Measurements from ENCODE around the gene ULK2.

Gene ULK2

DNA sequence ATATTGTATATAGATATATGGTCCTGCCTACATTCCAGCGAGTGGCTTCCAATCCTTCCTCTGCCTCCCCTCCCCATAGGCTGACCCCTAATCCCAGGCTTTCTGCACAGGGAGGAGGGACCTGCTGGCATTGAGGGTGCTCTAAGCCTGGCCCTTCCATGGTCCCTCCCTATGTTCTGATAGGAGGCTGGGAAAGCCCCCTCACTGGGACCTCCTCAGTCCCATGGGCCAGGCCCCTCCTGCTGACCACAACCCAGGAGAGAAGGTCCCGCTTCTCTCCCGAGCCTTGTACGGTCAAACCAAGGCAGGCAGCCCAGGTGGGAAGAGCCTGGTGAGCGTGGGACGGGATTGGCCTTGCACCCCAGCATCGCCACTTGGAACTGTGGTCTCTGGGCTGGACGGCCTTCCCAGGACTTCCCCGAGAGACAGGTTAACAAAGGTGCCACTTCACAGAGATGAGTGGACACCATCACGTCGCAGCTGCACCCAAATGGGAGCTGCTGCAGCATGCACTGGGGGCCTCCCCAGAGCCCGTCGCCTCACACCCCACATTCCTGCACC lies 120.5 kb downstream of the ULK2 start:
- Histone ChIP-seq H3K36me3 (ENCODE audit: control insufficient read depth, insufficient read depth, low read length) (no peaks in the 10 kb centered on the region), H3K9ac (ENCODE audit: low read length) (no peak overlapping the region), H3K4me1 (ENCODE audit: control insufficient read depth, insufficient read depth, low read length) (peaks cover 13% of the 10 kb centered on the region), H3K4me3 (ENCODE audit: low read depth, low read length) (no peak overlapping the region), H3K9me3 (ENCODE audit: control insufficient read depth, insufficient read depth, low read depth, low read length) (no peaks in the 10 kb centered on the region), H3K27ac (ENCODE audit: low read depth, low read length) (no peak overlapping the region), H3K27me3 (ENCODE audit: control insufficient read depth, insufficient read depth, low read length) (peaks cover 5% of the 10 kb centered on the region)

DNA sequence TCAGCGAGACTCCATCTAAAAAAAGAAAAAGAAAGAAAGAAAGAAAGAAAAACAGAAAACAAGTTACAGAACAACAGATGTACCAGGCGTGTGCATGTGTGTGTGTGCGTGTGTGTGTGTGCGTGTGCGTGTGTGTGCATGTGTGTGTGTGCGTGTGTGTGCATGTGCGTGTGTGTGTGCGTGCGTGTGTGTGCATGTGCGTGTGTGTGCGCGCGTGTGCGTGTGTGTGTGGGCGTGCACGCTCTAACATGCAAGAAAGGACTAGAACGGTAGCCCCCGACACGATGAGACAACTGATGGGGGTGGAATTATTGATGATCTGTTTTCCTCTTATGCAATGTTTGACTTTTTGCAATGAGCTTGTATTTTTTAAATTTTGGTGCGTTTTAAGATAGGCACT lies 121.2 kb downstream of the ULK2 start:
- Histone ChIP-seq H3K4me1 (ENCODE audit: control insufficient read depth, insufficient read depth, low read length) (peaks cover 13% of the 10 kb centered on the region), H3K9ac (ENCODE audit: low read length) (no peak overlapping the region), H3K9me3 (ENCODE audit: control insufficient read depth, insufficient read depth, low read depth, low read length) (no peaks in the 10 kb centered on the region), H3K4me3 (ENCODE audit: low read depth, low read length) (no peak overlapping the region), H3K27me3 (ENCODE audit: control insufficient read depth, insufficient read depth, low read length) (peaks cover 5% of the 10 kb centered on the region), H3K27ac (ENCODE audit: low read depth, low read length) (no peak overlapping the region), H3K36me3 (ENCODE audit: control insufficient read depth, insufficient read depth, low read length) (no peaks in the 10 kb centered on the region)

DNA sequence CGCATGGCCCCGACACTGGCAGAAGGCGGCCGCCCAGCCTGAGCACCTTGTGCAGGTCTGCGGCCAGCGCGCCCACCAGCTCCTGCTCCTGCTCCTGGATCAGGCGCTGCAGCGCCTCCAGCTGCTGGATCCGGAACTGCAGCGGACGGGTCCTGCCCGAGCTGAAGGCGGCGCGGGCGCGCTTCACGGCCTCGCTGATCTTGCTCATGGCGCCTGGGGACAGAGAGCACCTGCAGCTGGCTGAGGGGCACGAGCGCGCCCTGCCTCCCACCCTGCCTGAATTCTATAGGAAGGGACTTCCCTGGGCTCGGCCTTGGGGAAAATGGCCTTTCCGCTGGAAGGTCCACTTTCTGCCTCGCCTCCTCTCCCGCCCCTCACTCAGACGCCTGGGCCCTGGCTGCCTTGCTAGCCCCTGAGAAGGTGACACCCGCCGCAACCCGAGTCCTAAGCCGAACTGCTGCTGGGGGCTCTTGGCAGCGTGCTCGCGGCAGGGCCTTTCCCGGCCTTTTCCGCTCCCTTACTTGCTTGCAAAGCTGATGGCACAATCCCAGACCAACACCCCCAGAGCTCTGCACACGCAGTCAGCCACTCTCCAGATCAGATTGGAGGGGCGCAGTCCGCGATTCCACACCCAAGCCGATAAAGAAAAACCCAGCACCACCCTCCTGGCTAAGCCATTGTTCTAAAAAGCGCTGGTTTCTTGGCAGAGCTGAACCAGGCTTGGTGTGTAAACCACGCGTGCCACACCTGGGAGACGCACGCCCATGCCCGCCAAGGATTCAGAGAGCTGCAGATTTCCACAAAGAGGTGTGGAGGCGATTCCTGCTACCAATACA lies 122.6 kb downstream of the ULK2 start:
- no peak overlapping the region for H3K9ac ChIP-seq (ENCODE audit: low read length)
- H3K9me3 ChIP-seq (ENCODE audit: control insufficient read depth, insufficient read depth, low read depth, low read length): no peaks in the 10 kb centered on the region
- H3K4me3 ChIP-seq (ENCODE audit: low read depth, low read length): peak overlapping the region; percentile 58; the same call in 1 of the 2 replicates
- H3K27ac ChIP-seq (ENCODE audit: low read depth, low read length): no peak overlapping the region
- H3K27me3 ChIP-seq (ENCODE audit: control insufficient read depth, insufficient read depth, low read length): peaks cover 5% of the 10 kb centered on the region
- H3K36me3 ChIP-seq (ENCODE audit: control insufficient read depth, insufficient read depth, low read length): no peaks in the 10 kb centered on the region
- H3K4me1 ChIP-seq (ENCODE audit: control insufficient read depth, insufficient read depth, low read length): peaks cover 13% of the 10 kb centered on the region

DNA sequence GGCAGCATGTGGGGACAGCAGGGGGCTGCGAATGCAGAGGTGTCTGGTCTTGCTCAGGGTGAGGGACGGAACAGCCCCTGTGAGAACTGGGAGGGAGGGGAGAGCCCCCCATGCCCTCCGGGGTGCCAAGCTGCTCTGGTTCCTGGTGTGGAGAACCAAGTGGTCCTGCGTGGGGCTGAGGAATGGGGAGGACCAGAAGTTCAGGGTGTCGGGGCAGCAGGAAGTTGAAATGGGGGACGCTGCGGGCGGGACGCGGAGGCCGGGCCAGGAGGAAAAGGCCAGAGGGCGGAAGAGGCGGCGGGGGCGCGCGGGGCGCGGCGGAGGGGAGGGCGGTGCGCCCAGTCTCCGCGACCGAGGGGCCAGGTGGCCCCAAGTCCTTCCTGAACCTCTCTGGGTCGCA lies 123.2 kb downstream of the ULK2 start:
- Histone ChIP-seq H3K27me3 (ENCODE audit: control insufficient read depth, insufficient read depth, low read length) (peaks cover 5% of the 10 kb centered on the region), H3K4me3 (ENCODE audit: low read depth, low read length) (peak overlapping the region; percentile 58), H3K36me3 (ENCODE audit: control insufficient read depth, insufficient read depth, low read length) (no peaks in the 10 kb centered on the region), H3K4me1 (ENCODE audit: control insufficient read depth, insufficient read depth, low read length) (peaks cover 13% of the 10 kb centered on the region), H3K9ac (ENCODE audit: low read length) (no peak overlapping the region), H3K9me3 (ENCODE audit: control insufficient read depth, insufficient read depth, low read depth, low read length) (no peaks in the 10 kb centered on the region), H3K27ac (ENCODE audit: low read depth, low read length) (no peak overlapping the region)

DNA sequence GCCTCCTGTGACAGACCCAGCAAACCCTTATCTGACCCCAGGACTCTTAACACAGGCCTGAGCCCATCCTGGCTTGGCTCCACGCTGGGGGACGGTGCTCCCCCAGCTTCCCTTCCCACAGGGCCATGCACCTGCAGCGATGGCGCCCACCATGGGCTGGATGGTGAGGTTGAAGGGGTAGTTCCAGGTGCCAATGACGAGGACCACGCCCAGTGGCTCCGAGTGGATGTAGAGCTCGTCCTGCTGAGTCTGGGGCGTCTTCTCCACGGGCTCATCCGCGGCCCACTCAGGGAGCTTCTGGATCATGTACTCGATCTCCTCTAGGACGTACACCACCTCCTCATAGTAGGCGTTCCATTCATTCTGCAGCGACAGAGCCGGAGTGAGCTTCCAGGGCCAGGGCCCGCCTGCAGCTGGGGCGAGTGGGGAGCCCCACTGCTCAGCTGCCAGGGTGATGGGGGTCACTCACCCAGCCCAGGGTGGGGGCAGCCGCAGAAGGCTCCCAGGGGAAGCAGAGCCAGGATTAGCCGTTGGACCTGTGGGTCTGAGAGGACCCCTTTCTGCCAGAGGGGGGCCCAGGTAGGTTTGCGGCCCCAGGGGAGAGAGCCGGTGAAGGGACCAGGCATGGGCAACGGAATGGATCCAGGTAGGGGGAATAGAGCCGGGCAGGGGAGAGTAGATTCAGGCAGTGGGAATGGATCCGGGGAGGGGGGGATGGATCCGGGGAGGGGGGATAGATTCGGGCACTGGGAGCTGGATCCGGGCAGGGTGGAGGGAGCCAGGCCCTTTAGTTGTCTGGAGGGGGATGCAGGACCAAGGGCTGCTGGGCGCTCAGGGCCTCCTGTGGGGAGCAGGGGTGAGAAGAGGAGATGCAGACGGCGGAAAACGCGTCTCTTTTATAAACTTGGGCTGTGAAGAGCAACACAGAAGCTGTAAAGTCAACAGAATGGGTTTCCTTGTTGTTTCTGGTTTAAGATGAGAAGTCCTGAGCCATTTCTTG lies 124.3 kb downstream of the ULK2 start:
- H3K36me3 ChIP-seq (ENCODE audit: control insufficient read depth, insufficient read depth, low read length): no peaks in the 10 kb centered on the region

DNA sequence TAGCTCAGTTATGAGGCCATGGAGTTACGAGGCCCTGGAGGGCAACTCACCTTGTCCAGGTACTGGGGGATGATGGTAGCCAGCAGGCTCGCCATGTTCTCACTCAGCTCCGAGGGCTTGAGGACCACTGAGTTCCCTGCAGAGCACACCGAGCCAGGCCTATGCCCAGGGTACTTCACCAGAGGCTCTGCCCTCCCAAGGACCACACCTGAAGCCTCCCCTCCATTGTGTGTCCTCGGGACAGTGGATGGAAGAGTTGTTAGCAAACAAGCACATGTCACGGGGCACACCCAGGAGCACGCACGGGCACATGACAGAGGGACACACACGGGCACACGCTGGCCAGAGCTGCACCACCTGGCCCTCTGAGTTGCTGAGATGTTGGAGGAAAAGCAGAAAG lies 125.2 kb downstream of the ULK2 start:
- H3K4me3 ChIP-seq (ENCODE audit: low read depth, low read length): no peak overlapping the region
- H3K36me3 ChIP-seq (ENCODE audit: control insufficient read depth, insufficient read depth, low read length): no peaks in the 10 kb centered on the region
- H3K9me3 ChIP-seq (ENCODE audit: control insufficient read depth, insufficient read depth, low read depth, low read length): no peaks in the 10 kb centered on the region
- peaks cover 5% of the 10 kb centered on the region for H3K27me3 ChIP-seq (ENCODE audit: control insufficient read depth, insufficient read depth, low read length)
- no peak overlapping the region for H3K9ac ChIP-seq (ENCODE audit: low read length)
- H3K27ac ChIP-seq (ENCODE audit: low read depth, low read length): no peak overlapping the region
- 0 out of 2 replicates have a peak, but pooled peaks cover 5% of the 10 kb centered on the region for H3K4me1 ChIP-seq (ENCODE audit: control insufficient read depth, insufficient read depth, low read length)

More for the DNA sequence above, 124.3 kb downstream of the ULK2 start:
- H3K4me3 ChIP-seq (ENCODE audit: low read depth, low read length): no peak overlapping the region
- peaks cover 12% of the 10 kb centered on the region; the same call in 1 of the 2 replicates for H3K4me1 ChIP-seq (ENCODE audit: control insufficient read depth, insufficient read depth, low read length)
- peaks cover 5% of the 10 kb centered on the region for H3K27me3 ChIP-seq (ENCODE audit: control insufficient read depth, insufficient read depth, low read length)
- H3K9me3 ChIP-seq (ENCODE audit: control insufficient read depth, insufficient read depth, low read depth, low read length): no peaks in the 10 kb centered on the region
- no peak overlapping the region for H3K9ac ChIP-seq (ENCODE audit: low read length)
- H3K27ac ChIP-seq (ENCODE audit: low read depth, low read length): no peak overlapping the region

DNA sequence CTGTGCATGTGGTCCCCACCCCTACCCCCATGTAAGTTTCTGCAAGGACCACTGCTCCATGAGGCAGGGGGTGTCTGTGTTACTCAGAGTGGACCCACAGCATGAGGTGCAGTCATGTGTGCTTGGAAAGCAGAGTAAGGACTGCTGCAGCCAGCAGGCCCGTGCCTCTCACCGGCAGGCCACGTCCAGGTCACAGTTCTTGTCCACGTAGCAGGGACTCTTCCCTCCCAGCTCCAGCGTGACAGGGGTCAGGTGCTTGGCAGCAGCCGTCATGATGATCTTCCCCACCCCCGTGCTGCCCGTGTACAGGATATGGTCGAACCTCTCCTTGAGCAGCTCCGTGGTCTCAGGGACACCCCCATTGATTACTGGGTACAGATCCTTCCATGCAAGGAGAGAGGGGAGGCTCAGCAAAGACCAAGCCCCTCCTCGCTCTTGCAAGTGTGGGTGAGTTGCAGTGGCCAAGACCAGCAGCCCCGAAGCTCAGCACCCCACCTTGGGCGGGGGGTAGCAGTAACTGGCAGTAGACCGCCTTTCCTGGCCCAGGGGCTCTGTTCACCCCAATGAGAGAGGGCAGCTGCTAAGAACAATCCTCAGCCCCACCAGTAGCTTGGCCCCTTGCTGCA lies 125.8 kb downstream of the ULK2 start:
- no peaks in the 10 kb centered on the region for H3K9me3 ChIP-seq (ENCODE audit: control insufficient read depth, insufficient read depth, low read depth, low read length)
- no peak overlapping the region for H3K9ac ChIP-seq (ENCODE audit: low read length)
- no peak overlapping the region for H3K27ac ChIP-seq (ENCODE audit: low read depth, low read length)
- H3K27me3 ChIP-seq (ENCODE audit: control insufficient read depth, insufficient read depth, low read length): peaks cover 5% of the 10 kb centered on the region; the same call in 1 of the 2 replicates
- no peaks in the 10 kb centered on the region for H3K36me3 ChIP-seq (ENCODE audit: control insufficient read depth, insufficient read depth, low read length)
- no peak overlapping the region for H3K4me3 ChIP-seq (ENCODE audit: low read depth, low read length)
- 0 out of 2 replicates have a peak, but pooled peaks cover 5% of the 10 kb centered on the region for H3K4me1 ChIP-seq (ENCODE audit: control insufficient read depth, insufficient read depth, low read length)

DNA sequence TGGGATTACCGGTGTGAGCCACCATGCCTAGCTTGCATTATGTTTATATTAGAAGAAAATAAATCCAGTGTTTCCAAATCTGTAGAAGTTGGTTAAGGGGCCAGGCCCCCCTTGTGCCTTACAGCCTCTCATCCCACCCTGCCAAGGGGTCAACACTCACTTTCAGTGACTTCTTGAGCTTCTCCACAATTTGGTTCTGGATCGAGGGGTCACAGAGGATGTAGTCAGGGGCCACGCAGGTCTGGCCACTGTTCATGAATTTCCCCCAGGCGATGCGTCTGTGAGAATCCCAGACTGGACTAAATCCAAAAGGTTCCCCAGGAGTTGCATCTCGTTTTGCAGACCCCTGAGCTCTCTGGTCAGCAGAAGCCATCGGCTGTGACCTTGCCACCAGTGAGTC lies 126.8 kb downstream of the ULK2 start:
- Histone ChIP-seq H3K27ac (ENCODE audit: low read depth, low read length) (no peak overlapping the region), H3K4me1 (ENCODE audit: control insufficient read depth, insufficient read depth, low read length) (0 out of 2 replicates have a peak, but pooled peaks cover 5% of the 10 kb centered on the region), H3K9ac (ENCODE audit: low read length) (no peak overlapping the region), H3K4me3 (ENCODE audit: low read depth, low read length) (no peak overlapping the region), H3K27me3 (ENCODE audit: control insufficient read depth, insufficient read depth, low read length) (peaks cover 5% of the 10 kb centered on the region; the same call in 1 of the 2 replicates), H3K36me3 (ENCODE audit: control insufficient read depth, insufficient read depth, low read length) (no peaks in the 10 kb centered on the region), H3K9me3 (ENCODE audit: control insufficient read depth, insufficient read depth, low read depth, low read length) (no peaks in the 10 kb centered on the region)

DNA sequence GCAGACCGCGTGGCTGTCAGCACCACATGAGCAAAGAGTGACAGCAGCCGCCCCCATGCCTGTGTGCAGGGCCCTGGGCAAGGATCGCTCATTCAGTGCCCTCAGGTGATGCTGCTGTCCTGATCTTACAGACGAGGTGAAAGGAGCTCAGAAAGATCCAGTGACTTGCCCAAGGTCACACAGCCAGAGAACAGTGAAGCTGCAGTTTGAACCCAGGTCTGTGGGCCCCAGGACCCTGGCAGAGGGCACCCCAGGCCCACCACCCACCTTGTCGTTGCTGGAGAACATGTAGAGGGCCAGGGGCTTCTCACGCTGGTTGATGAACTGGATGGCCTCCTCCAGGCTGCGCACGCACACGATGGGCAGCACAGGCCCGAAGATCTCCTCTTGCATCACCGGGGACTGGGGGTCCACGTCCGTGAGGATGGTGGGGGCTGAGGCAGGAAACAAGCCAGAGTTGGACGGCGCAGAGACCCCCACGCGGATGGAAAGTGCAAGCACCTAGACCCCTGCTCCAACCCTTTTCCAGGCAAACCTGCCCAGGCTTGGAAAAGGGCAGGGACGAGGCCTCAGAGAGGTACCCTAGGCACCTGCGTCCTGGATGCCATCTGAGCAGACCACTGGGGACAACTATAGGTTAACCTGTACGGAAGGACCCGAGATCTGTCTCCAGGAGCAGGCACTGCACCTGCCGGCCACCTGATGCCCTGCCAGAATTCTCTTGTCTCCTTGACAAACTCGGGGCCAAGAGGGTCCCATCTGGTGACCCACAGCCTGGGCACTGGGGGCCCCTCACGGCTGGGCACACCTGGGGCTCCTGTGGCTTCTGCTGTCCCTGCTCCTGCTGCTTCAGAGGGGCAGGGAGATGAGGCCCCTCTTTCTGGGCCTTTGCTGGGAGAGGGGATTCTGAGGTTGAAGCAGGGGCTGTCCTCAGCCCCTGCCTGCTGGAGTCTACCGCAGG lies 128.2 kb downstream of the ULK2 start:
- no peaks in the 10 kb centered on the region for H3K27me3 ChIP-seq (ENCODE audit: control insufficient read depth, insufficient read depth, low read length)
- H3K27ac ChIP-seq (ENCODE audit: low read depth, low read length): no peak overlapping the region
- no peaks in the 10 kb centered on the region for H3K4me1 ChIP-seq (ENCODE audit: control insufficient read depth, insufficient read depth, low read length)
- H3K9me3 ChIP-seq (ENCODE audit: control insufficient read depth, insufficient read depth, low read depth, low read length): no peaks in the 10 kb centered on the region
- H3K36me3 ChIP-seq (ENCODE audit: control insufficient read depth, insufficient read depth, low read length): no peaks in the 10 kb centered on the region
- no peak overlapping the region for H3K4me3 ChIP-seq (ENCODE audit: low read depth, low read length)
- H3K9ac ChIP-seq (ENCODE audit: low read length): no peak overlapping the region

DNA sequence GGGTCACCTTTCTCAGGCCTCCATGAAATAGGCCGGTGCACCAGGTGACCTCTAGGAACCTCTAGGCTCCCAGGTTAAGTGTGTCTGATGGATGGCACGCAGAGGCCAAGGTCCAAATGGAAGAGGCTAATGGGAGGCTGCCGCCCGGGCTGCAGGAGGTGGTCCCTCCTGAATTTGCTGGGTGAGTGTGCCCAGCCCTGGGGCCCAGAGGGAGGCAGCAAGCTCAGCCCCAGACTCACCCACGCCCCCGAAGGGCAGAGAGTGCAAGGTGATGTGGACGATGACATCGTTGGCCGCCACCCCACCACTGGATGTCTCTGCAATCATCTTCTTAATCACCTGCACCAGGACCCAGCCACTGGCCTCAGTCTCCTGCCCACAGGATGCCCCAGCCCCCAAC lies 129.0 kb downstream of the ULK2 start:
- no peaks in the 10 kb centered on the region for H3K9me3 ChIP-seq (ENCODE audit: control insufficient read depth, insufficient read depth, low read depth, low read length)
- no peak overlapping the region for H3K9ac ChIP-seq (ENCODE audit: low read length)
- H3K27me3 ChIP-seq (ENCODE audit: control insufficient read depth, insufficient read depth, low read length): no peaks in the 10 kb centered on the region
- H3K36me3 ChIP-seq (ENCODE audit: control insufficient read depth, insufficient read depth, low read length): no peaks in the 10 kb centered on the region
- no peaks in the 10 kb centered on the region for H3K4me1 ChIP-seq (ENCODE audit: control insufficient read depth, insufficient read depth, low read length)
- no peak overlapping the region for H3K27ac ChIP-seq (ENCODE audit: low read depth, low read length)
- no peak overlapping the region for H3K4me3 ChIP-seq (ENCODE audit: low read depth, low read length)

Measured in HUES6 (cell line).